HUES48 (cell line): ENCODE measurements around the gene TPRN.

Experiments used
- H3K27ac ChIP-seq: one replicate; pipeline ENCODE4 v1.7.0; 2013; ENCODE audit warnings: low read depth, low read length, inconsistent platforms
- H3K27me3 ChIP-seq: 2 replicates; pipeline ENCODE4 v1.6.1; 2013; ENCODE audit warnings: mild to moderate bottlenecking, low read length; ENCODE audit not compliant: control insufficient read depth, insufficient read depth
- H3K36me3 ChIP-seq: 2 replicates; pipeline ENCODE4 v1.6.1; 2013; ENCODE audit warnings: low read length; ENCODE audit not compliant: control insufficient read depth, insufficient read depth
- H3K4me1 ChIP-seq: 2 replicates; pipeline ENCODE4 v1.6.1; 2013; ENCODE audit warnings: mild to moderate bottlenecking, low read length; ENCODE audit not compliant: control insufficient read depth, insufficient read depth
- H3K4me3 ChIP-seq: 2 replicates; pipeline ENCODE4 v1.5.1; 2013; ENCODE audit warnings: mild to moderate bottlenecking, low read depth, low read length
- H3K9ac ChIP-seq: 2 replicates; pipeline ENCODE4 v1.6.1; 2013; ENCODE audit warnings: mild to moderate bottlenecking, low read depth, low read length, moderate library complexity
- H3K9me3 ChIP-seq: 2 replicates; pipeline ENCODE4 v1.6.1; 2013; ENCODE audit warnings: low read length; ENCODE audit not compliant: control insufficient read depth, insufficient read depth

TPRN gene

GRCh38 chr9:137198051-137198901, 2.3 kb downstream of the TPRN start:
- H3K9ac ChIP-seq, result no peak overlapping the region
- no peaks in the 10 kb centered on the region for H3K9me3 ChIP-seq
- H3K27ac ChIP-seq, result no peak overlapping the region
- peaks cover 10% of the 10 kb centered on the region; the same call in 1 of the 2 replicates for H3K4me1 ChIP-seq
- no peaks in the 10 kb centered on the region for H3K36me3 ChIP-seq
- H3K27me3 ChIP-seq, result no peaks in the 10 kb centered on the region
- H3K4me3 ChIP-seq, result no peak overlapping the region

GRCh38 chr9:137195525-137196220, 4.9 kb downstream of the TPRN start:
- H3K9ac ChIP-seq, result no peak overlapping the region
- no peak overlapping the region for H3K27ac ChIP-seq
- 0 out of 2 replicates have a peak, but pooled peaks cover 4% of the 10 kb centered on the region for H3K4me1 ChIP-seq
- H3K27me3 ChIP-seq, result no peaks in the 10 kb centered on the region
- no peaks in the 10 kb centered on the region for H3K9me3 ChIP-seq
- H3K4me3 ChIP-seq, result no peak overlapping the region
- H3K36me3 ChIP-seq, result peaks cover 13% of the 10 kb centered on the region; the same call in 1 of the 2 replicates

GRCh38 chr9:137194909-137195308, 5.6 kb downstream of the TPRN start:
- Histone ChIP-seq H3K36me3 (peaks cover 18% of the 10 kb centered on the region; the same call in 1 of the 2 replicates), H3K4me1 (0 out of 2 replicates have a peak, but pooled peaks cover 4% of the 10 kb centered on the region), H3K9ac (no peak overlapping the region), H3K27ac (no peak overlapping the region), H3K9me3 (no peaks in the 10 kb centered on the region), H3K4me3 (no peak overlapping the region), H3K27me3 (no peaks in the 10 kb centered on the region)

- H3K9me3 ChIP-seq, result no peaks in the 10 kb centered on the region
- H3K4me3 ChIP-seq, result no peak overlapping the region
- H3K27ac ChIP-seq, result no peak overlapping the region
- no peaks in the 10 kb centered on the region for H3K27me3 ChIP-seq
- H3K4me1 ChIP-seq, result 0 out of 2 replicates have a peak, but pooled peaks cover 4% of the 10 kb centered on the region
- no peak overlapping the region for H3K9ac ChIP-seq
- peaks cover 20% of the 10 kb centered on the region; the same call in 1 of the 2 replicates for H3K36me3 ChIP-seq
Measured at GRCh38 chr9:137194388-137194787, 6.2 kb downstream of the TPRN start.

- Histone ChIP-seq H3K27ac (no peak overlapping the region), H3K36me3 (peaks cover 20% of the 10 kb centered on the region; the same call in 1 of the 2 replicates), H3K4me1 (0 out of 2 replicates have a peak, but pooled peaks cover 4% of the 10 kb centered on the region), H3K27me3 (no peaks in the 10 kb centered on the region), H3K9ac (no peak overlapping the region), H3K4me3 (no peak overlapping the region), H3K9me3 (no peaks in the 10 kb centered on the region)
Measured at GRCh38 chr9:137193771-137194170, 6.8 kb downstream of the TPRN start.

- Histone ChIP-seq H3K36me3 (peaks cover 20% of the 10 kb centered on the region; the same call in 1 of the 2 replicates), H3K4me1 (0 out of 2 replicates have a peak, but pooled peaks cover 4% of the 10 kb centered on the region), H3K9ac (no peak overlapping the region), H3K27ac (no peak overlapping the region), H3K4me3 (no peak overlapping the region), H3K27me3 (no peaks in the 10 kb centered on the region), H3K9me3 (no peaks in the 10 kb centered on the region)
Measured at GRCh38 chr9:137192859-137193258, 7.7 kb downstream of the TPRN start.

- H3K27me3 ChIP-seq, result no peaks in the 10 kb centered on the region
- peaks cover 20% of the 10 kb centered on the region; the same call in 1 of the 2 replicates for H3K36me3 ChIP-seq
- no peak overlapping the region for H3K4me3 ChIP-seq
- no peak overlapping the region for H3K27ac ChIP-seq
- H3K9me3 ChIP-seq, result no peaks in the 10 kb centered on the region
- 0 out of 2 replicates have a peak, but pooled peaks cover 4% of the 10 kb centered on the region for H3K4me1 ChIP-seq
- H3K9ac ChIP-seq, result no peak overlapping the region
Measured at GRCh38 chr9:137192448-137192780, 8.1 kb downstream of the TPRN start.

GRCh38 chr9:137191691-137192447, 8.7 kb downstream of the TPRN start:
- no peak overlapping the region for H3K9ac ChIP-seq
- no peak overlapping the region for H3K4me3 ChIP-seq
- H3K27me3 ChIP-seq, result no peaks in the 10 kb centered on the region
- H3K27ac ChIP-seq, result no peak overlapping the region
- H3K4me1 ChIP-seq, result 0 out of 2 replicates have a peak, but pooled peaks cover 4% of the 10 kb centered on the region
- no peaks in the 10 kb centered on the region for H3K9me3 ChIP-seq
- peaks cover 25% of the 10 kb centered on the region; the same call in 1 of the 2 replicates for H3K36me3 ChIP-seq

- Histone ChIP-seq H3K4me3 (no peak overlapping the region), H3K9me3 (no peaks in the 10 kb centered on the region), H3K27me3 (no peaks in the 10 kb centered on the region), H3K9ac (no peak overlapping the region), H3K36me3 (peaks cover 31% of the 10 kb centered on the region; the same call in 1 of the 2 replicates), H3K4me1 (0 out of 2 replicates have a peak, but pooled peaks cover 4% of the 10 kb centered on the region), H3K27ac (no peak overlapping the region)
Measured at GRCh38 chr9:137191245-137191644, 9.3 kb downstream of the TPRN start.

- Histone ChIP-seq H3K36me3 (peaks cover 40% of the 10 kb centered on the region; the same call in 1 of the 2 replicates), H3K4me3 (no peak overlapping the region), H3K27me3 (no peaks in the 10 kb centered on the region), H3K4me1 (0 out of 2 replicates have a peak, but pooled peaks cover 4% of the 10 kb centered on the region), H3K27ac (no peak overlapping the region), H3K9me3 (no peaks in the 10 kb centered on the region), H3K9ac (no peak overlapping the region)
Measured at GRCh38 chr9:137190315-137190856, 10.2 kb downstream of the TPRN start.
